Natural killer cell (primary cell): ENCODE results near the gene PCNX1. TPM values are rescaled to one million over a fixed set of nuclear protein-coding genes. Genes with fewer than 3 reads are reported as not detected.

Source experiments
- ATAC-seq, 3 donors: fragments of 150-1000 bp in 2 of 3; fragments of 200-7000 bp in 1 of 3; cut with Tn5 transposase; 1 replicate in 1 of 3; 2 replicates in 2 of 3; pipeline ENCODE4 v1.10.0; 2021; ENCODE audit warnings: mild to moderate bottlenecking in 2 of 3, moderate library complexity in 2 of 3
- DNase-seq, 2 donors: peaks; one replicate each; pipeline versions ENCODE4 v3.0.0 to v3.0.0-alpha.2; 2013 to 2021; ENCODE audit warnings: mixed read lengths in 1 of 2
- H3K27ac ChIP-seq: one replicate; pipeline ENCODE4 v1.5.1; 2013; ENCODE audit warnings: mild to moderate bottlenecking, low read length
- H3K27me3 ChIP-seq: one replicate; pipeline ENCODE4 v1.6.1; 2013; ENCODE audit warnings: low read length; ENCODE audit not compliant: control insufficient read depth, insufficient read depth
- H3K36me3 ChIP-seq: one replicate; pipeline ENCODE4 v1.6.1; 2013; ENCODE audit warnings: low read length; ENCODE audit not compliant: control insufficient read depth, insufficient read depth
- H3K4me1 ChIP-seq: one replicate; pipeline ENCODE4 v1.6.1; 2013; ENCODE audit warnings: low read length; ENCODE audit not compliant: control insufficient read depth, insufficient read depth
- H3K4me3 ChIP-seq: one replicate; pipeline ENCODE4 v1.5.1; 2013; ENCODE audit warnings: low read length
- H3K9me3 ChIP-seq: one replicate; pipeline ENCODE4 v1.6.1; 2013; ENCODE audit warnings: low read length; ENCODE audit not compliant: control insufficient read depth, insufficient read depth
- H3K27ac Mint-ChIP-seq, 2 donors: one replicate each; pipeline ENCODE4 v1.8.0; 2022; ENCODE audit warnings: mild to moderate bottlenecking in 2 of 2, mixed read lengths in 2 of 2, moderate library complexity in 1 of 2
- H3K27me3 Mint-ChIP-seq, 2 donors: one replicate each; pipeline ENCODE4 v1.8.0; 2022; ENCODE audit warnings: low read depth in 2 of 2, mixed read lengths in 2 of 2
- H3K36me3 Mint-ChIP-seq: one replicate; pipeline ENCODE4 v1.8.0; 2022; ENCODE audit warnings: mixed read lengths
- H3K4me1 Mint-ChIP-seq, 2 donors: one replicate each; pipeline ENCODE4 v1.8.0; 2022; ENCODE audit warnings: mixed read lengths in 2 of 2
- H3K4me3 Mint-ChIP-seq: one replicate; pipeline ENCODE4 v1.8.0; 2022; ENCODE audit warnings: mild to moderate bottlenecking, moderate library complexity, mixed read lengths
- H3K9me3 Mint-ChIP-seq, 2 donors: one replicate each; pipeline ENCODE4 v1.8.0; 2022; ENCODE audit warnings: mixed read lengths in 2 of 2
- CTCF ChIP-seq: fragments of 200-600 bp; IDR thresholded peaks from one replicate; pipeline ENCODE4 v1.8.0; 2022; ENCODE audit warnings: antibody characterized with exemption
- WGBS: methylation state at CpG from one replicate; pipeline ENCODE4 v1.1.7; 2013; ENCODE audit warnings: missing lambda C conversion rate; ENCODE audit not compliant: insufficient coverage; 5-methylcytosine and 5-hydroxymethylcytosine counted together
- intact Hi-C: fragments of 100-400 bp; cut with micrococcal nuclease; formaldehyde crosslinking; loops from one replicate; pipeline ENCODE4 v1.14.2; 2022
- total RNA-seq, 4 donors: library from RNA; stranded (reverse); fragments of 120-200 nt in 1 of 4; gene quantifications; one replicate each; pipeline versions ENCODE4 v1.2.3 to v1.2.4, GENCODE V29; 2013 to 2022

PCNX1 gene
- total RNA-seq, 3 donors from 2014 or later (not counting 1 experiment from before 2014, with no cell fraction given) = 79.8 to 124 (median 119) TPM

- H3K4me3 Mint-ChIP-seq = no peak overlapping the region
These were observed 8.2 kb downstream of the PCNX1 start for GRCh38 chr14:70915415-70915814.

GRCh38 chr14:70916300-70916699 is 9.0 kb downstream of the PCNX1 start:
- Mint-ChIP-seq H3K4me3 (no peak overlapping the region), H3K4me1 (peaks cover 69 to 77% of the 10 kb centered on the region in 2 donors), H3K27ac (peak overlapping the region; percentile 21 to 22), H3K27me3 (no peaks in the 10 kb centered on the region), H3K9me3 (no peaks in the 10 kb centered on the region), H3K36me3 (no peaks in the 10 kb centered on the region)
- H3K27me3 ChIP-seq = no peaks in the 10 kb centered on the region
- whole genome bisulfite sequencing = 91% methylated on average over 6 of the region's 7 CpGs
- no peak overlapping the region for H3K27ac ChIP-seq
- peaks cover 4% of the 10 kb centered on the region for H3K4me1 ChIP-seq
- no peak for ATAC-seq
- DNase-seq = no peak
- H3K4me3 ChIP-seq = no peak overlapping the region
- no peak for TF ChIP-seq CTCF
- no peaks in the 10 kb centered on the region for H3K9me3 ChIP-seq
- intact Hi-C loops = no loop called here
- H3K36me3 ChIP-seq = peaks cover 3% of the 10 kb centered on the region

More at GRCh38 chr14:70915415-70915814, 8.2 kb downstream of the PCNX1 start:
- no peak for TF ChIP-seq CTCF
- H3K36me3 Mint-ChIP-seq = no peaks in the 10 kb centered on the region
- peak overlapping the region; percentile 21 to 22 for H3K27ac Mint-ChIP-seq
- no peaks in the 10 kb centered on the region for H3K27me3 Mint-ChIP-seq
- H3K4me1 Mint-ChIP-seq = peaks cover 69 to 77% of the 10 kb centered on the region in 2 donors
- Histone ChIP-seq H3K27me3 (no peaks in the 10 kb centered on the region), H3K4me1 (peaks cover 4% of the 10 kb centered on the region), H3K9me3 (no peaks in the 10 kb centered on the region), H3K4me3 (no peak overlapping the region), H3K36me3 (peaks cover 3% of the 10 kb centered on the region), H3K27ac (no peak overlapping the region)
- ATAC-seq = no peak
- no peak for DNase-seq
- no peaks in the 10 kb centered on the region for H3K9me3 Mint-ChIP-seq
- intact Hi-C loops = no loop called here

- ATAC-seq (no peak), DNase-seq (no peak)
- H3K4me1 Mint-ChIP-seq = peaks cover 74 to 77% of the 10 kb centered on the region in 2 donors
- no peak overlapping the region for H3K4me3 Mint-ChIP-seq
- 91% methylated on average over 4 of the region's 4 CpGs for WGBS
- Histone ChIP-seq H3K4me3 (no peak overlapping the region), H3K27me3 (no peaks in the 10 kb centered on the region), H3K4me1 (peaks cover 4% of the 10 kb centered on the region), H3K27ac (peak overlapping the region; percentile 40), H3K36me3 (peaks cover 3% of the 10 kb centered on the region), H3K9me3 (no peaks in the 10 kb centered on the region)
- no peaks in the 10 kb centered on the region for H3K36me3 Mint-ChIP-seq
- H3K9me3 Mint-ChIP-seq = no peaks in the 10 kb centered on the region
- TF ChIP-seq CTCF = no peak
- intact Hi-C loops = no loop called here
- H3K27ac Mint-ChIP-seq = peak overlapping the region; percentile 69 to 74
- no peaks in the 10 kb centered on the region for H3K27me3 Mint-ChIP-seq
These were observed 9.5 kb downstream of the PCNX1 start for GRCh38 chr14:70916799-70917198.

- WGBS = 36% methylated on average over 1 of the region's 1 CpG
- no peaks in the 10 kb centered on the region for H3K27me3 Mint-ChIP-seq
- ATAC-seq (peak in 1 of 3 donors; percentile 27), DNase-seq (peak in 1 of 2 donors; percentile 39)
- no peak overlapping the region for H3K4me3 ChIP-seq
- no peaks in the 10 kb centered on the region for H3K9me3 ChIP-seq
- H3K36me3 ChIP-seq = peaks cover 3% of the 10 kb centered on the region
- H3K4me1 Mint-ChIP-seq = peaks cover 70 to 71% of the 10 kb centered on the region in 2 donors
- no peaks in the 10 kb centered on the region for H3K9me3 Mint-ChIP-seq
- H3K36me3 Mint-ChIP-seq = no peaks in the 10 kb centered on the region
- H3K4me3 Mint-ChIP-seq = no peak overlapping the region
- TF ChIP-seq CTCF = no peak
- intact Hi-C loops = no loop called here
- peak overlapping the region; percentile 69 to 74 for H3K27ac Mint-ChIP-seq
- H3K27me3 ChIP-seq = no peaks in the 10 kb centered on the region
- peaks cover 4% of the 10 kb centered on the region for H3K4me1 ChIP-seq
- H3K27ac ChIP-seq = peak overlapping the region; percentile 40
These were observed 10.4 kb downstream of the PCNX1 start for GRCh38 chr14:70917633-70918032.
